Left ventricle myocardium inferior (tissue), 1 donor: ENCODE data around the gene DIAPH3. TPM values are rescaled to one million over a fixed set of nuclear protein-coding genes. Genes with fewer than 3 reads are reported as not detected.
"Not testable (repeated sequence)": the region's sequence is repeated elsewhere in the genome, so short reads cannot be mapped to it uniquely, and the experiment has no call there.

Source experiments
- DNase-seq: peaks from one replicate; pipeline ENCODE4 v3.0.0-alpha.2; 2020
- H3K27ac ChIP-seq: fragments of 200-600 bp; replicated peaks from 2 replicates; pipeline ENCODE4 v1.8.0; 2021
- H3K27me3 ChIP-seq: fragments of 200-600 bp; 2 replicates; pipeline ENCODE4 v1.8.0; 2021; ENCODE audit warnings: low read depth
- H3K36me3 ChIP-seq: fragments of 200-600 bp; 2 replicates; pipeline ENCODE4 v1.8.0; 2021
- H3K4me1 ChIP-seq: fragments of 200-600 bp; 2 replicates; pipeline ENCODE4 v1.8.0; 2021
- H3K4me3 ChIP-seq: fragments of 200-600 bp; 2 replicates; pipeline ENCODE4 v1.8.0; 2021; ENCODE audit warnings: mild to moderate bottlenecking, moderate library complexity
- H3K9me3 ChIP-seq: fragments of 200-600 bp; replicated peaks from 2 replicates; pipeline ENCODE4 v1.8.0; 2021
- CTCF ChIP-seq: fragments of 200-600 bp; IDR thresholded peaks from 2 replicates; pipeline ENCODE4 v1.8.0; 2021; ENCODE audit warnings: antibody characterized with exemption, mild to moderate bottlenecking, borderline replicate concordance
- intact Hi-C: fragments of 100-400 bp; cut with micrococcal nuclease; formaldehyde crosslinking; loops from one replicate; pipeline ENCODE4 v1.11.0; 2022
- total RNA-seq: library from RNA; stranded (reverse); fragmentation: NEBNext Ultra II Directional; extraction: Animal tissue kit (Norgen Biotek cat#: 25700); gene quantifications from one replicate; pipeline ENCODE4 v1.2.1, GENCODE V29; 2021
- donor health status: DM: no; HTN: yes; CAD: no; lungs with severe emphysema.

DIAPH3 gene
- total RNA-seq, 1 donor from 2014 or later, result 0.25 TPM

DNA sequence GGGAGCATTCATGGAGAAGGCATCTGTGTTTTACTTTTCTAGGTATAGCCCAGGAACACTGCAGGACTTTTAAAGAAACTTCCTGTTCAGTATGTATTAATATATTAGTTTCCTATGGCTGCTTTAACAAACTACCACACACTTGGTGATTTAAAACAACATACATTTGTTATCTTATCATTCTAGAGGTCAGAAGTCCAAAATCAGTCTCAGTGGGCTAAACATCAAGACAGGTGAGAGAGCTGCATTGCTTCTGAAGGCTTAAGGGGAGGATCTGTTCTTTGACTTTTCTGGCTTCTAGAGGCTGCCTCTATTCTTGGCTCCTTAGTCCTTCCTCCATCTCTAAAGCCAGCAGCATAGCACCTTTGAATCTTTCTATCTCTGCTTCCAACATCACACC lies 37.6 kb upstream of the DIAPH3 start:
- H3K36me3 ChIP-seq, result no peaks in the 10 kb centered on the region
- H3K4me1 ChIP-seq, result no peaks in the 10 kb centered on the region
- no peaks in the 10 kb centered on the region for H3K9me3 ChIP-seq
- H3K27me3 ChIP-seq, result no peaks in the 10 kb centered on the region
- no peak for TF ChIP-seq CTCF
- intact Hi-C loops, result no loop called here
- no peak overlapping the region for H3K4me3 ChIP-seq
- no peak for DNase-seq
- no peak overlapping the region for H3K27ac ChIP-seq

- H3K9me3 ChIP-seq, H3K27ac ChIP-seq, H3K27me3 ChIP-seq, intact Hi-C loops, H3K36me3 ChIP-seq, H3K4me1 ChIP-seq, DNase-seq, H3K4me3 ChIP-seq: not testable (repeated sequence)
These were observed 32.2 kb upstream of the DIAPH3 start for GRCh38 chr13:60195893-60196292.

DNA sequence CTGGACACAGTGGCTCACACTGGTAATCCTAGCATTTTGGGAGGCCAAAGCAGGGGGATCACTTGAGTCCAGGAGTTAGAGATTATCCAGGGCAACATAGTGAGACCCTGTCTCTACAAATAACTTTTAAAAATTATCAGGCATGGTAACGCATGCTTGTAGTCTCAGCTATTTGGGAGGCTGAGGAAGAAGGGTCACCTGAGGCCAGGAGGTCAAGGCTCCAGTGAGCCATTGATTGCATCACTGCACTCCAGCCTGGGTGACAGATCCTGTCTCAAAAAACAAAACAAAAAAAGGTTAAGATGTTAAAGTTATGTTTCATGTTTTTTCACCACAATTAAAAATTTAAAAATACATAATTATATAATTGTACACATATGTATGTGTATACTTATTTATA lies 19.2 kb upstream of the DIAPH3 start:
- no peak for DNase-seq
- Histone ChIP-seq H3K9me3 (no peaks in the 10 kb centered on the region), H3K36me3 (no peaks in the 10 kb centered on the region), H3K4me3 (no peak overlapping the region), H3K27ac (no peak overlapping the region), H3K27me3 (no peaks in the 10 kb centered on the region), H3K4me1 (no peaks in the 10 kb centered on the region)
- intact Hi-C loops, result no loop called here
- TF ChIP-seq CTCF, result no peak

DNA sequence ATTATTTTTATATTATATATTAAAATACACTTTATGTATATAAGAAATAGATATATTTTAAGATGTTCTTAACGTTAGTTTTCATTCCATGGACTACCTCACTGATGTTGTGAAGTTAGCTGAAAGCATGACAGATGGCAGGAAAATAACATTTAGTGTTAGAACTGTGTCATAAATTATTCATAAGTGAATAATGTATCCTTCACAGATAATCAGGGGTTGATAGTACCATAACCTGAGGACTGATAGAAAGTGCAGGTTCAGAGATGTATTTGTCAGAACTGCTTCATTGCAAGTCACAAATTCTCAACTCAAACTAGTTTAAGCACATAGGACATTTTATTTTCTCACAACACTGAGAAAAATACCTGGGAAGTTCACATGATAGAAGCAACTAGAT lies 14.6 kb upstream of the DIAPH3 start:
- no peak overlapping the region for H3K4me3 ChIP-seq
- TF ChIP-seq CTCF, result no peak
- H3K9me3 ChIP-seq, result no peaks in the 10 kb centered on the region
- intact Hi-C loops, result no loop called here
- no peak for DNase-seq
- H3K27ac ChIP-seq, result no peak overlapping the region
- peaks cover 11% of the 10 kb centered on the region for H3K27me3 ChIP-seq
- H3K36me3 ChIP-seq, result no peaks in the 10 kb centered on the region
- no peaks in the 10 kb centered on the region for H3K4me1 ChIP-seq

GRCh38 chr13:60175571-60175970 lies 11.8 kb upstream of the DIAPH3 start:
- H3K27ac ChIP-seq, result no peak overlapping the region
- intact Hi-C loops, result no loop called here
- DNase-seq, result no peak

GRCh38 chr13:60174113-60174512 lies 10.4 kb upstream of the DIAPH3 start:
- Histone ChIP-seq H3K4me1 (no peaks in the 10 kb centered on the region), H3K27me3 (peaks cover 11% of the 10 kb centered on the region), H3K27ac (no peak overlapping the region), H3K9me3 (no peaks in the 10 kb centered on the region), H3K4me3 (no peak overlapping the region), H3K36me3 (no peaks in the 10 kb centered on the region)
- no peak for TF ChIP-seq CTCF
- no peak for DNase-seq
- intact Hi-C loops, result no loop called here

More at GRCh38 chr13:60175571-60175970, 11.8 kb upstream of the DIAPH3 start:
- Histone ChIP-seq H3K36me3 (no peaks in the 10 kb centered on the region), H3K4me1 (no peaks in the 10 kb centered on the region), H3K27me3 (peaks cover 11% of the 10 kb centered on the region), H3K4me3 (no peak overlapping the region), H3K9me3 (no peaks in the 10 kb centered on the region)
- no peak for TF ChIP-seq CTCF
